Thyroid gland (tissue), 4 donors: ENCODE measurements around the gene TRPM5.

Experiments used
- POLR2A ChIP-seq, 2 donors: fragments of 450-650 bp; IDR thresholded peaks; one replicate each; pipeline ENCODE4 v1.6.1; 2017; ENCODE audit warnings: antibody characterized with exemption in 2 of 2, mild to moderate bottlenecking in 2 of 2, moderate library complexity in 1 of 2
- TF ChIP-seq, protein P1 (sequence below), 6 experiments: fragments of 200-600 bp in 3 of 6; fragments of 450-650 bp in 3 of 6; sonication (generic) in 3 of 6; IDR thresholded peaks; one replicate each; pipeline ENCODE4 v1.5.1; 2016 to 2019; ENCODE audit warnings: antibody characterized with exemption in 6 of 6, mild to moderate bottlenecking in 2 of 6, inconsistent platforms in 1 of 6, moderate library complexity in 1 of 6

DNA sequence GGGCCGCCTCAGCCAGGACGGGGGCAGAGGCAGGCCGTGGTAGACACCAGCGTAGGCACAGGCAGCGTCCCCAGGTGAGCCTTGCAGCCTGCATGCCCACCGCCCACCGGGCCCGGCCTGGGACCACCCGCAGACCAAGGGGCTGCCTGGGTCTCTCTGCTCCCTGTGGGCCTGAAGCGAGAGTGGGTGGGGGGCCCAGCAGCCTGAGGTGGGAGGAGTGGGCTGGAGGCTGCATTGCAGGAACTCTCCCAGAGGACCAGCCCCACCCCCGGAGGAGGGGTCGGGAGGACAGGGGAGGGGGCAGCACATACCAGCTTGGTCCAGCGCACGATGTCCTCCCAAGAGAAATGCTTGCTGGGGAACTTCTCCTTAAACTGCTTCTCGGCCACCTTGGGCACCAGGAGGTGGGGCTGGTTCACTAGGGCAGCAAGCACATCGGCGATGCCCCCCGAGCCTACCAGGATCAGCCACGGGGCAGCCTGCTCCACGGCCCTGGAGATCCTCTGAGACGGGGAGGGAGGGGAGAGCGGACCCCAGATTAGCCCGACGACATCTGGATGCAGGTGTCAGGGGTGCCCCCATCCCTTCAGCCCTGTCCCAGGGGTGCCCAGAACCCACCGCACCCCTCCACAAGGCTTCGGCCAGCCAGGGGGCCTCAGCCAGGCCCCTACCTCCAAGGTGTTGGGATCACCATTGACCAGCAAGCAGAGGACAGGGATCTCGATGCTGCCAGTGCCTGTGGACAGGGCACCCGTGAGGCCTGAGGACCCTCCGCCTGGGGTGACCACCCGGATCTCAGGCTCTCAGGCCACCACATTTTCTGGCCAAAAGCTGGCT is 26.2 kb downstream of the TRPM5 start:
- TF ChIP-seq, protein P1, sequence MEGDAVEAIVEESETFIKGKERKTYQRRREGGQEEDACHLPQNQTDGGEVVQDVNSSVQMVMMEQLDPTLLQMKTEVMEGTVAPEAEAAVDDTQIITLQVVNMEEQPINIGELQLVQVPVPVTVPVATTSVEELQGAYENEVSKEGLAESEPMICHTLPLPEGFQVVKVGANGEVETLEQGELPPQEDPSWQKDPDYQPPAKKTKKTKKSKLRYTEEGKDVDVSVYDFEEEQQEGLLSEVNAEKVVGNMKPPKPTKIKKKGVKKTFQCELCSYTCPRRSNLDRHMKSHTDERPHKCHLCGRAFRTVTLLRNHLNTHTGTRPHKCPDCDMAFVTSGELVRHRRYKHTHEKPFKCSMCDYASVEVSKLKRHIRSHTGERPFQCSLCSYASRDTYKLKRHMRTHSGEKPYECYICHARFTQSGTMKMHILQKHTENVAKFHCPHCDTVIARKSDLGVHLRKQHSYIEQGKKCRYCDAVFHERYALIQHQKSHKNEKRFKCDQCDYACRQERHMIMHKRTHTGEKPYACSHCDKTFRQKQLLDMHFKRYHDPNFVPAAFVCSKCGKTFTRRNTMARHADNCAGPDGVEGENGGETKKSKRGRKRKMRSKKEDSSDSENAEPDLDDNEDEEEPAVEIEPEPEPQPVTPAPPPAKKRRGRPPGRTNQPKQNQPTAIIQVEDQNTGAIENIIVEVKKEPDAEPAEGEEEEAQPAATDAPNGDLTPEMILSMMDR (IDR thresholded peaks at IDR 0.05), result no peak
- TF ChIP-seq POLR2A (IDR thresholded peaks at IDR 0.05), result no peak
